Kidney (tissue), 14 donors: Measurements from ENCODE around the gene GUK1. TPM values are rescaled to one million over a fixed set of nuclear protein-coding genes. Genes with fewer than 3 reads are reported as not detected.
A peak's percentile ranks its signal among the peaks of the same experiment; 100 is the strongest.

ENCODE experiments used
- DNase-seq, 5 donors: peaks; one replicate each; pipeline ENCODE4 v3.0.0-alpha.2; 2013 to 2020
- FAIRE-seq: peaks from 2 replicates; lab custom pipeline; 2012; peaks lifted over from hg19 to GRCh38; lab: Jason Lieb, UNC
- H3K27ac ChIP-seq, 2 donors: one replicate each; pipeline ENCODE4 v1.7.0; 2013; ENCODE audit warnings: low read depth in 2 of 2, low read length in 2 of 2, inconsistent platforms in 1 of 2
- H3K27me3 ChIP-seq: one replicate; pipeline ENCODE4 v1.7.1; 2013; ENCODE audit warnings: low read length, inconsistent platforms; ENCODE audit not compliant: control insufficient read depth, insufficient read depth
- H3K36me3 ChIP-seq, 3 donors: one replicate each; pipeline versions ENCODE4 v1.7.0 to v1.7.1; 2013; ENCODE audit warnings: low read length in 3 of 3, control low read depth in 1 of 3, inconsistent platforms in 1 of 3; ENCODE audit not compliant: insufficient read depth in 3 of 3, control insufficient read depth in 2 of 3
- H3K4me1 ChIP-seq, 3 donors: one replicate each; pipeline versions ENCODE4 v1.7.0 to v1.7.1; 2013; ENCODE audit warnings: low read length in 3 of 3, inconsistent platforms in 1 of 3, low read depth in 1 of 3; ENCODE audit not compliant: control insufficient read depth in 2 of 3, insufficient read depth in 2 of 3
- H3K4me3 ChIP-seq, 3 donors: one replicate each; pipeline versions ENCODE4 v1.7.0 to v1.8.1; 2013; ENCODE audit warnings: low read length in 3 of 3, control low read depth in 1 of 3, inconsistent platforms in 1 of 3
- H3K9ac ChIP-seq, 3 donors: one replicate each; pipeline versions ENCODE4 v1.7.0 to v1.7.1; 2013; ENCODE audit warnings: low read length in 3 of 3, control low read depth in 1 of 3, inconsistent platforms in 1 of 3
- H3K9me3 ChIP-seq, 3 donors: one replicate each; pipeline versions ENCODE4 v1.7.0 to v1.7.1; 2013; ENCODE audit warnings: low read length in 3 of 3, control low read depth in 1 of 3, inconsistent platforms in 1 of 3; ENCODE audit not compliant: control insufficient read depth in 2 of 3, insufficient read depth in 1 of 3
- CTCF ChIP-seq: IDR thresholded peaks from 3 replicates; pipeline ENCODE4 v1.5.1; 2012; ENCODE audit warnings: mild to moderate bottlenecking, moderate library complexity, borderline replicate concordance; ENCODE audit not compliant: insufficient read depth; ENCODE audit errors: extremely low read depth
- intact Hi-C: fragments of 100-400 bp; cut with DNase I; formaldehyde crosslinking; loops from one replicate; pipeline ENCODE4 v1.11.1; 2022
- polyA plus RNA-seq: library from polyadenylated mRNA; stranded (reverse); fragments of 350-450 nt; fragmentation: Illumina TruSeq; extraction: RNeasy Lipid Tissue Mini Kit (QIAGEN cat#74804); gene quantifications from one replicate; pipeline ENCODE4 v1.2.3, GENCODE V29; 2014; ENCODE audit warnings: low read depth, low replicate concordance; ENCODE audit not compliant: insufficient read depth
- total RNA-seq: library from RNA; stranded (reverse); fragmentation: NEBNext Ultra II Directional; extraction: Animal tissue kit (Norgen Biotek cat#: 25700); gene quantifications from one replicate; pipeline ENCODE4 v1.2.1, GENCODE V29; 2021
- donor health status: control.
- donor health status: control.
- donor health status: control.
- donor health status: control.
- donor health status: control.
- donor health status: DM: yes; HTN: yes; CAD: no.
- donor health status: Normal renal cell carcinoma (clear cell type).

Gene GUK1
- total and polyA plus RNA-seq, 2 donors from 2014 or later = 221 to 410 TPM

GRCh38 chr1:228163007-228163753 is 23.1 kb downstream of the GUK1 start:
- intact Hi-C loops = no loop called here
- no peak for FAIRE-seq
- H3K36me3 ChIP-seq = no peaks in the 10 kb centered on the region
- H3K27ac ChIP-seq = peak overlapping the region; percentile 51 to 73
- no peaks in the 10 kb centered on the region for H3K9me3 ChIP-seq
- H3K4me1 ChIP-seq = peaks cover 0 to 13% (median 6%) of the 10 kb centered on the region in 3 donors
- DNase-seq = peak; percentile 16 to 89 (median 58)
- no peak overlapping the region for H3K9ac ChIP-seq
- TF ChIP-seq CTCF = no peak
- no peak overlapping the region for H3K4me3 ChIP-seq
- peaks cover 5% of the 10 kb centered on the region for H3K27me3 ChIP-seq

- Histone ChIP-seq H3K9me3 (no peaks in the 10 kb centered on the region), H3K27ac (no peak overlapping the region), H3K9ac (no peak overlapping the region), H3K27me3 (peaks cover 2% of the 10 kb centered on the region), H3K4me1 (peaks cover 0 to 11% (median 6%) of the 10 kb centered on the region in 3 donors), H3K36me3 (no peaks in the 10 kb centered on the region), H3K4me3 (no peak overlapping the region)
- no peak for FAIRE-seq
- intact Hi-C loops = no loop called here
- DNase-seq = peak in 2 of 5 donors; percentile 58 to 65
- no peak for TF ChIP-seq CTCF
Observed at GRCh38 chr1:228163776-228164519, 23.9 kb downstream of the GUK1 start.

GRCh38 chr1:228164561-228165371 is 24.7 kb downstream of the GUK1 start:
- Histone ChIP-seq H3K9ac (peak overlapping the region; percentile 71 to 84 (median 80)), H3K9me3 (no peaks in the 10 kb centered on the region), H3K4me1 (peaks cover 0 to 11% (median 6%) of the 10 kb centered on the region in 3 donors), H3K27me3 (peaks cover under 1% of the 10 kb centered on the region), H3K36me3 (no peaks in the 10 kb centered on the region), H3K27ac (peak overlapping the region; percentile 90 to 91), H3K4me3 (peak overlapping the region; percentile 76 to 85 (median 83))
- TF ChIP-seq CTCF = no peak
- DNase-seq (peak in 2 of 5 donors; percentile 77), FAIRE-seq (no peak)
- intact Hi-C loops = no loop called here
